Suprapubic skin (tissue), 3 donors: Measurements from ENCODE around the gene ZMYND10.

Experiments used
- CTCF ChIP-seq, 2 donors: fragments of 200-600 bp in 1 of 2; fragments of 450-650 bp in 1 of 2; sonication (generic) in 1 of 2; IDR thresholded peaks; one replicate each; pipeline ENCODE4 v1.5.1; 2016 to 2019; ENCODE audit warnings: antibody characterized with exemption in 2 of 2, mild to moderate bottlenecking in 1 of 2, moderate library complexity in 1 of 2
- EP300 ChIP-seq: sonication (generic); formaldehyde crosslinking; IDR thresholded peaks from one replicate; pipeline ENCODE4 v1.6.1; 2017; ENCODE audit warnings: antibody characterized with exemption
- POLR2A ChIP-seq, 2 donors: fragments of 450-650 bp; IDR thresholded peaks; one replicate each; pipeline ENCODE4 v1.6.1; 2017; ENCODE audit warnings: antibody characterized with exemption in 2 of 2, mild to moderate bottlenecking in 2 of 2, moderate library complexity in 2 of 2

GRCh38 chr3:50293079-50293801, 52.3 kb downstream of the ZMYND10 start:
- no peak for TF ChIP-seq CTCF (IDR thresholded peaks at IDR 0.05)
- TF ChIP-seq EP300 = no peak
- TF ChIP-seq POLR2A (IDR thresholded peaks at IDR 0.05) = no peak
